ENCODE measurements around the gene KCNQ4. TPM values are rescaled to one million over a fixed set of nuclear protein-coding genes. Genes with fewer than 3 reads are reported as not detected.

The KCNQ4 gene
- total and polyA plus RNA-seq, 10 of the 15 experiments (the other 5 are each of a cell fraction or from before 2014, with no cell fraction given) = 0.04 to 0.18 (median 0.08) TPM; not detected in 2

GRCh38 chr1:40886318-40887011 is 102.9 kb downstream of the KCNQ4 start:
- H3K9ac ChIP-seq (ENCODE audit: control insufficient read depth, insufficient read depth, low read length) = no peak overlapping the region
- H3K4me3 ChIP-seq = no peak overlapping the region
- POLR2A ChIA-PET = no interaction called here
- H3K79me2 ChIP-seq (ENCODE audit: control insufficient read depth, insufficient read depth, low read length) = no peaks in the 10 kb centered on the region
- no peaks in the 10 kb centered on the region; the same call in 2 of the 3 replicates for H3K9me3 ChIP-seq (replicated peaks; ENCODE audit: control insufficient read depth, insufficient read depth, low read length)
- intact Hi-C loops (cut with micrococcal nuclease; ENCODE audit: unreplicated experiment) (no loop called here), in situ Hi-C loops (cut with MboI) (no loop called here)
- DNase-seq (ENCODE audit: low read depth, low spot score) (no peak), ATAC-seq (peak; percentile 17; the same call in 2 of the 3 replicates), FAIRE-seq (no peak)
- SMC1A ChIA-PET (ENCODE audit: uncharacterized antibody, unreplicated experiment) = interaction anchor here (1.4 to 1.5 kb wide), 2 partner anchors 10 to 66 kb away, joined by 3 to 4 read pairs; no protein-coding TSS in a partner anchor
- no peaks in the 10 kb centered on the region for H3K4me1 ChIP-seq (ENCODE audit: control insufficient read depth, insufficient read depth, low read length)
- RAD21 ChIA-PET (ENCODE audit: unreplicated experiment) = interaction anchor here (1.0 to 1.3 kb wide), 2 partner anchors 12 kb away, joined by 3 to 4 read pairs; no protein-coding TSS in a partner anchor
- no peak overlapping the region for H3K27ac ChIP-seq (ENCODE audit: control insufficient read depth, insufficient read depth)
- no TSS peak for BruUV-seq (replicated peaks)
- TF ChIP-seq POLR2A (IDR thresholded peaks at IDR 0.05; ENCODE audit: low read depth, low read length) = no peak
- TF ChIP-seq NR2F1 (conservative IDR thresholded peaks at IDR 0.05) = peak; percentile 55
- no peak for TF ChIP-seq LARP7 (IDR thresholded peaks at IDR 0.05)
- no peak for TF ChIP-seq TARDBP (IDR thresholded peaks at IDR 0.05; ENCODE audit: borderline replicate concordance)
- TF ChIP-seq STAT1 (conservative IDR thresholded peaks at IDR 0.05) = no peak
- TF ChIP-seq ZNF24 (IDR thresholded peaks at IDR 0.05) = peak; percentile 71
- peak in 1 of 2 experiments; percentile 30; a peak in 1 of 4 replicates for TF ChIP-seq BHLHE40 (IDR thresholded peaks at IDR 0.05; ENCODE audit: borderline replicate concordance in 1 of 2, low read depth in 2 of 2, low read length in 1 of 2)
- 20% methylated on average over 7 of the region's 7 CpGs for WGBS (ENCODE audit: insufficient coverage, insufficient replicate concordance, low lambda C conversion rate, missing lambda C conversion rate)
- H2AFZ ChIP-seq (ENCODE audit: control insufficient read depth, low read depth, low read length) = no peak overlapping the region
- no peak overlapping the region for H3K4me2 ChIP-seq (ENCODE audit: control insufficient read depth, insufficient read depth)
- no peaks in the 10 kb centered on the region for H3K36me3 ChIP-seq (ENCODE audit: control insufficient read depth in 2 of 2, insufficient read depth in 2 of 2, low read length in 1 of 2)
- CTCF ChIA-PET = interaction anchor here (2.1 kb wide), 1 partner anchor 65 kb away, joined by 7 read pairs; no protein-coding TSS in a partner anchor
- H4K20me1 ChIP-seq (ENCODE audit: control insufficient read depth, insufficient read depth) = no peaks in the 10 kb centered on the region
- H3K27me3 ChIP-seq (replicated peaks in 1 of 2; ENCODE audit: control insufficient read depth in 2 of 2, insufficient read depth in 2 of 2, low read length in 1 of 2) = no peaks in the 10 kb centered on the region; a peak in 1 of 4 replicates

- Histone ChIP-seq H4K20me1 (ENCODE audit: control insufficient read depth, insufficient read depth) (no peaks in the 10 kb centered on the region), H3K27me3 (replicated peaks in 1 of 2; ENCODE audit: control insufficient read depth in 2 of 2, insufficient read depth in 2 of 2, low read length in 1 of 2) (no peaks in the 10 kb centered on the region; a peak in 1 of 4 replicates), H2AFZ (ENCODE audit: control insufficient read depth, low read depth, low read length) (no peak overlapping the region), H3K4me2 (ENCODE audit: control insufficient read depth, insufficient read depth) (no peak overlapping the region), H3K9me3 (replicated peaks; ENCODE audit: control insufficient read depth, insufficient read depth, low read length) (no peaks in the 10 kb centered on the region; the same call in 2 of the 3 replicates), H3K27ac (ENCODE audit: control insufficient read depth, insufficient read depth) (no peak overlapping the region), H3K36me3 (ENCODE audit: control insufficient read depth in 2 of 2, insufficient read depth in 2 of 2, low read length in 1 of 2) (no peaks in the 10 kb centered on the region), H3K4me3 (no peak overlapping the region), H3K9ac (ENCODE audit: control insufficient read depth, insufficient read depth, low read length) (no peak overlapping the region), H3K79me2 (ENCODE audit: control insufficient read depth, insufficient read depth, low read length) (no peaks in the 10 kb centered on the region), H3K4me1 (ENCODE audit: control insufficient read depth, insufficient read depth, low read length) (no peaks in the 10 kb centered on the region)
- DNase-seq (ENCODE audit: low read depth, low spot score) (no peak), FAIRE-seq (no peak), ATAC-seq (peak; percentile 16; the same call in 1 of the 3 replicates)
- ChIA-PET SMC1A (ENCODE audit: uncharacterized antibody, unreplicated experiment) (interaction anchor here (1.4 to 1.5 kb wide), 3 partner anchors 10 to 66 kb away, joined by 3 to 4 read pairs (median 4); no protein-coding TSS in a partner anchor), RAD21 (ENCODE audit: unreplicated experiment) (interaction anchor here (1.0 to 1.3 kb wide), 2 partner anchors 11 to 12 kb away, joined by 3 to 4 read pairs; no protein-coding TSS in a partner anchor), CTCF (interaction anchor here (0.6 to 2.1 kb wide), 3 partner anchors 64 to 354 kb away, joined by 3 to 7 read pairs (median 3); no protein-coding TSS in a partner anchor), POLR2A (no interaction called here)
- no TSS peak for BruUV-seq (replicated peaks)
- in situ Hi-C loops (cut with MboI) (no loop called here), intact Hi-C loops (cut with micrococcal nuclease; ENCODE audit: unreplicated experiment) (no loop called here)
- WGBS (ENCODE audit: insufficient coverage, insufficient replicate concordance, low lambda C conversion rate, missing lambda C conversion rate) = 24% methylated on average over 1 of the region's 1 CpG
- no peak for TF ChIP-seq ZNF622 (IDR thresholded peaks at IDR 0.05)
- no peak for TF ChIP-seq RELA (IDR thresholded peaks at IDR 0.05; ENCODE audit: borderline replicate concordance, partially characterized antibody)
- TF ChIP-seq BCLAF1 (IDR thresholded peaks at IDR 0.05) = no peak
- TF ChIP-seq SPI1 (IDR thresholded peaks at IDR 0.05; ENCODE audit: borderline replicate concordance, insufficient read depth, low read depth, low read length) = peak; percentile 12; the same call in 1 of the 2 replicates
These were observed 103.4 kb downstream of the KCNQ4 start for GRCh38 chr1:40887012-40887378.

Data from GM12878 (cell line).